Endothelial cell of umbilical vein (primary cell): ENCODE measurements around the gene STUM.

Source experiments
- CTCF ChIP-seq, 2 donors: IDR thresholded peaks; 1 replicate in 1 of 2; 2 replicates in 1 of 2; pipeline ENCODE4 v1.5.1; 2011; ENCODE audit warnings: low read length in 2 of 2, mild to moderate bottlenecking in 2 of 2, moderate library complexity in 2 of 2, control low read depth in 1 of 2, inconsistent platforms in 1 of 2, low read depth in 1 of 2; ENCODE audit not compliant: insufficient read depth in 1 of 2; ENCODE audit errors: extremely low read depth in 1 of 2
- EZH2 ChIP-seq: IDR thresholded peaks from 2 replicates; pipeline ENCODE4 v1.6.1; 2012; ENCODE audit warnings: borderline replicate concordance, low read depth, mild to moderate bottlenecking, moderate library complexity, low read length, inconsistent platforms; ENCODE audit not compliant: severe bottlenecking
- FOS ChIP-seq: IDR thresholded peaks from 2 replicates; pipeline ENCODE4 v1.6.1; 2011; ENCODE audit warnings: mild to moderate bottlenecking, low read length, moderate library complexity, borderline replicate concordance; ENCODE audit not compliant: insufficient read depth
- GATA2 ChIP-seq: IDR thresholded peaks from 2 replicates; pipeline ENCODE4 v1.7.0; 2011; ENCODE audit warnings: low read depth, mild to moderate bottlenecking, moderate library complexity, mixed read lengths, low read length; ENCODE audit not compliant: insufficient read length, insufficient read depth
- JUN ChIP-seq: IDR thresholded peaks from 2 replicates; pipeline ENCODE4 v1.6.1; 2011; ENCODE audit warnings: borderline replicate concordance, low read depth; ENCODE audit not compliant: insufficient read length, insufficient read depth
- MAX ChIP-seq: IDR thresholded peaks from 2 replicates; pipeline ENCODE4 v1.6.1; 2011; ENCODE audit not compliant: insufficient read depth, insufficient read length
- MYC ChIP-seq: IDR thresholded peaks from one replicate; pipeline ENCODE4 v1.6.1; 2011; ENCODE audit warnings: mild to moderate bottlenecking, low read depth, low read length
- POLR2A ChIP-seq: IDR thresholded peaks from 2 replicates; pipeline ENCODE4 v1.6.1; 2012; ENCODE audit warnings: low read depth, mild to moderate bottlenecking, control low read depth, low read length
- POLR2AphosphoS5 ChIP-seq: IDR thresholded peaks from 2 replicates; pipeline ENCODE4 v1.6.1; 2012; ENCODE audit warnings: low read depth, mild to moderate bottlenecking, control low read depth, low read length, moderate library complexity; ENCODE audit not compliant: insufficient read depth

GRCh38 chr1:226651732-226652105, 103.2 kb downstream of the STUM start:
- TF ChIP-seq CTCF (IDR thresholded peaks at IDR 0.05; ENCODE audit: extremely low read depth in 1 of 2, insufficient read depth in 1 of 2, low read depth in 1 of 2, low read length in 2 of 2) (no peak), EZH2 (no peak), POLR2A (no peak), JUN (no peak), MAX (no peak), POLR2AphosphoS5 (no peak), MYC (no peak), GATA2 (no peak), FOS (no peak)
